Mucosa of stomach (tissue), 1 donor: ENCODE measurements around the gene PLA2G4A.

ENCODE experiments used
- H3K27me3 ChIP-seq: one replicate; pipeline ENCODE4 v1.7.0; 2013; ENCODE audit warnings: mild to moderate bottlenecking, low read length; ENCODE audit not compliant: control insufficient read depth, insufficient read depth
- H3K36me3 ChIP-seq: one replicate; pipeline ENCODE4 v1.7.0; 2013; ENCODE audit warnings: low read length; ENCODE audit not compliant: control insufficient read depth, insufficient read depth
- H3K4me1 ChIP-seq: one replicate; pipeline ENCODE4 v1.7.0; 2013; ENCODE audit warnings: mild to moderate bottlenecking, low read length; ENCODE audit not compliant: control insufficient read depth, insufficient read depth
- H3K4me3 ChIP-seq: one replicate; pipeline ENCODE4 v1.7.0; 2013; ENCODE audit warnings: low read length
- H3K9ac ChIP-seq: one replicate; pipeline ENCODE4 v1.7.0; 2013; ENCODE audit warnings: mild to moderate bottlenecking, low read length, moderate library complexity
- H3K9me3 ChIP-seq: one replicate; pipeline ENCODE4 v1.7.0; 2013; ENCODE audit warnings: mild to moderate bottlenecking, low read length, moderate library complexity; ENCODE audit not compliant: control insufficient read depth
- donor health status: Pancreatic carcinoma.

Gene PLA2G4A

GRCh38 chr1:186882372-186883134 lies 53.8 kb downstream of the PLA2G4A start:
- Histone ChIP-seq H3K9ac (no peak overlapping the region), H3K9me3 (no peaks in the 10 kb centered on the region), H3K27me3 (no peaks in the 10 kb centered on the region), H3K4me1 (no peaks in the 10 kb centered on the region), H3K36me3 (no peaks in the 10 kb centered on the region), H3K4me3 (no peak overlapping the region)

DNA sequence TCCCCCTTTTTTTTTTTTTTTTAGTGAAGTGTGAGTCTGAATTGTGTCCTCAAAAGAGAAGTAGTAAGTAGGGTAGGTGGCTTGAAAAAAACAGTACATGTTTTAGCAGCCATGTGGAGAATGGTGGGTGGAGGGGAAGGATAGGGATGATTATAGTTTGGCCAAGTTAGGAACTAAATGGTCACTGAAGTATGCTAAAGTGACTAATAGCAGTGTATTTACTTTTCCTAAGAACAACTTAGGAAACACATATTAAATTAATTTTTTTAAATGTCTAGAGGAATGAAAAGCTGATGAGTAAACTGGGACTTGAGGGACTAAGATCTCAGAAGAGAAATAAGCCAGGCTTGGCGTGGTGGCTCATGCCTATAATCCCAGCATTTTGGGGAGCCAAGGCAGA lies 55.5 kb downstream of the PLA2G4A start:
- no peaks in the 10 kb centered on the region for H3K36me3 ChIP-seq
- no peaks in the 10 kb centered on the region for H3K4me1 ChIP-seq
- H3K27me3 ChIP-seq = no peaks in the 10 kb centered on the region
- H3K9ac ChIP-seq = no peak overlapping the region
- no peak overlapping the region for H3K4me3 ChIP-seq
- H3K9me3 ChIP-seq = no peaks in the 10 kb centered on the region

DNA sequence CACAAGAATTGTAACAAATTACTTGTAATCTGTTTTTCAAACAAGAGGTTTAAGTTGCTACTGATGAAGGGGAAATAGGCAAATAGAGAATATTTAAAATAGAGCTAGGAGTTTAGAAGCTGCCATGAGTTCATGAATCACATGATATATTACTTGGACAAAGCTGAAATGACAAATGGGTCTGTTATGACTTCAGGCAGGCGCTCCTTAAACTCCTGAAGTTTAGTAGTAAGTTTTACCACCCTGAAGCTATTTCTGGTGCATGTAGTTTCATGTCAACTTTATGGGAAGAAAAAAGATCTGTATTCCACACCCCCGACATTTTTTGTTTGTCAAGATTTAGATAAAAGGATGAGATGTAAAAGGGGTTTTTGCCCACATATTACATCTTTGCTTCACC lies 58.5 kb downstream of the PLA2G4A start:
- Histone ChIP-seq H3K9me3 (no peaks in the 10 kb centered on the region), H3K36me3 (no peaks in the 10 kb centered on the region), H3K4me1 (no peaks in the 10 kb centered on the region), H3K9ac (no peak overlapping the region), H3K27me3 (no peaks in the 10 kb centered on the region), H3K4me3 (no peak overlapping the region)

- no peak overlapping the region for H3K4me3 ChIP-seq
- no peak overlapping the region for H3K9ac ChIP-seq
- H3K4me1 ChIP-seq = no peaks in the 10 kb centered on the region
These were observed 59.6 kb downstream of the PLA2G4A start for GRCh38 chr1:186888367-186888766.

DNA sequence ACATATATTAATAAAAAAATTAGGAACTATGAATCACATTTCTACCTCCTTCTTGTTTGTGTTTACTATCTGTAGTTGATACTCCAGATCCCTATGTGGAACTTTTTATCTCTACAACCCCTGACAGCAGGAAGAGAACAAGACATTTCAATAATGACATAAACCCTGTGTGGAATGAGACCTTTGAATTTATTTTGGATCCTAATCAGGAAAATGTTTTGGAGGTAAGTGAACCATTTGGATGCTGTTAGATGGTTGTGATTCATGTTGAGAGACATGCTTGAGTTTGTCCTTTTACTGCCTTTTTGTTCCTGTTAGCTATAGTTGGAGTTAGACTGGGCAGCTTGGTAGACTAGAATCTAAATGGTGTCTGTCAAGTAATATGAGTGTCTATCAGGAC lies 64.2 kb downstream of the PLA2G4A start:
- Histone ChIP-seq H3K36me3 (no peaks in the 10 kb centered on the region), H3K4me3 (no peak overlapping the region), H3K4me1 (no peaks in the 10 kb centered on the region), H3K9me3 (no peaks in the 10 kb centered on the region), H3K27me3 (no peaks in the 10 kb centered on the region), H3K9ac (no peak overlapping the region)

More at GRCh38 chr1:186888367-186888766, 59.6 kb downstream of the PLA2G4A start:
- Histone ChIP-seq H3K36me3 (no peaks in the 10 kb centered on the region), H3K9me3 (no peaks in the 10 kb centered on the region), H3K27me3 (no peaks in the 10 kb centered on the region)

GRCh38 chr1:186894415-186894814 lies 65.7 kb downstream of the PLA2G4A start:
- Histone ChIP-seq H3K9me3 (no peaks in the 10 kb centered on the region), H3K9ac (no peak overlapping the region), H3K36me3 (no peaks in the 10 kb centered on the region), H3K4me1 (no peaks in the 10 kb centered on the region), H3K4me3 (no peak overlapping the region), H3K27me3 (no peaks in the 10 kb centered on the region)

GRCh38 chr1:186896211-186896610 lies 67.5 kb downstream of the PLA2G4A start:
- Histone ChIP-seq H3K4me3 (no peak overlapping the region), H3K27me3 (no peaks in the 10 kb centered on the region), H3K9ac (no peak overlapping the region), H3K9me3 (no peaks in the 10 kb centered on the region), H3K36me3 (no peaks in the 10 kb centered on the region), H3K4me1 (no peaks in the 10 kb centered on the region)

DNA sequence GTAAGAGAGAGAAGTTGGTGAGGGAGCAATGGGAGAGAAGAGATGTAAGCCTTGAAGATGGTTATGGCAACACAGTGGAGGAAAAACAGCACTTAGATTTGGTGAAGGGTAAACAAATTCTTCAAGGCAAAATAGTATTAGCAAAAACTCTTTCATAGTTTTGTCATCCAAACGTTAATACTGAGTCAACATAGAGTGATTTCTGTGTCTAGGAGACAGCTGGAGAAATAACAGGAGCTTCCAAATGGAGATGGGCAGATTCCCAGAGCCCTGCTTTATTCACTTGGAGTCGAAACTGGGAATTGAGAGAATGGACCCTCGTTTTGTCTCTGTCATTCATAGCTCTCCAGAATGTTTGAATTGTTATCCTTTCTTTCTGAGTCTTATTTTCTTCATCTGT lies 68.3 kb downstream of the PLA2G4A start:
- H3K27me3 ChIP-seq = no peaks in the 10 kb centered on the region
- no peak overlapping the region for H3K9ac ChIP-seq
- H3K4me3 ChIP-seq = no peak overlapping the region
- no peaks in the 10 kb centered on the region for H3K9me3 ChIP-seq
- no peaks in the 10 kb centered on the region for H3K4me1 ChIP-seq
- H3K36me3 ChIP-seq = no peaks in the 10 kb centered on the region

DNA sequence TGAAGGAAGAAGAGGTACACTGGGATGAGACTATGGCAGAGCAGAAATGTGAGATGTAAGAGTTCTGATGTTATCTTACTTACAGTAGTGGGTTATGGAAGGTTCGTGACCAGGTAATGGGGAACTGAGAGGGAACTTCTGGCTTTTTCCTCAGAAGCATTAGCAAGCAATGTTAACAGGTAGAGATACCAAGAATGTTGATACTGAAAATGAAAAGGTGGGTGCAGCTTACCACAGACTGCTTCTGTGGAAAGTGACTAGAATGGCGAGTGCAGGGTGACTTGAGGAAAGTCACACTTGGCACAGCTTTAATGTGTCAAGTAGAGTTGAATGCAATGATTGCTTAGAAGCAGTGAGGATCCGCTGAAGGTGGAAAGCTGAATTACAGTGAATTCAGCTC lies 70.8 kb downstream of the PLA2G4A start:
- Histone ChIP-seq H3K4me1 (peaks cover 8% of the 10 kb centered on the region), H3K36me3 (no peaks in the 10 kb centered on the region), H3K9ac (no peak overlapping the region), H3K4me3 (no peak overlapping the region), H3K9me3 (no peaks in the 10 kb centered on the region), H3K27me3 (no peaks in the 10 kb centered on the region)

DNA sequence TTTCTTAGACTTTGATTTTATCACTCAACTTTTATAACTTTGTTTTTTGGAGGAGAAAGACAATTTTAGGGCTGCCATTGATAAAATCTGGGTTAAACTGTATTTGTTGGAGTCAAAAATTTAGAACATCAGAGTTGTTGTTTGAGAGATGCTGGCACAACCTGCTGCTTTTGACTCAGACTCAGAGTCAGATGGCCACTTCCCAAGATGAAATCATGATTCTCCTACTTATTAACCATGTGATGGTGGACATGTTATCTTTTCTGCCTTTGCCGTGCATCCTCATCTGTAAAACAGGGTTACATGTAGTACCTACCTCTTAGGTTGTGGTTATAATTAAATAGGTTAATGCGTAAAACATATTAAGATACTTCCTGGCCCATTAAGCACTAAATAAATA lies 71.2 kb downstream of the PLA2G4A start:
- no peaks in the 10 kb centered on the region for H3K27me3 ChIP-seq
- H3K36me3 ChIP-seq = no peaks in the 10 kb centered on the region
- H3K9me3 ChIP-seq = no peaks in the 10 kb centered on the region
- H3K4me3 ChIP-seq = no peak overlapping the region
- H3K4me1 ChIP-seq = peaks cover 8% of the 10 kb centered on the region
- H3K9ac ChIP-seq = no peak overlapping the region

DNA sequence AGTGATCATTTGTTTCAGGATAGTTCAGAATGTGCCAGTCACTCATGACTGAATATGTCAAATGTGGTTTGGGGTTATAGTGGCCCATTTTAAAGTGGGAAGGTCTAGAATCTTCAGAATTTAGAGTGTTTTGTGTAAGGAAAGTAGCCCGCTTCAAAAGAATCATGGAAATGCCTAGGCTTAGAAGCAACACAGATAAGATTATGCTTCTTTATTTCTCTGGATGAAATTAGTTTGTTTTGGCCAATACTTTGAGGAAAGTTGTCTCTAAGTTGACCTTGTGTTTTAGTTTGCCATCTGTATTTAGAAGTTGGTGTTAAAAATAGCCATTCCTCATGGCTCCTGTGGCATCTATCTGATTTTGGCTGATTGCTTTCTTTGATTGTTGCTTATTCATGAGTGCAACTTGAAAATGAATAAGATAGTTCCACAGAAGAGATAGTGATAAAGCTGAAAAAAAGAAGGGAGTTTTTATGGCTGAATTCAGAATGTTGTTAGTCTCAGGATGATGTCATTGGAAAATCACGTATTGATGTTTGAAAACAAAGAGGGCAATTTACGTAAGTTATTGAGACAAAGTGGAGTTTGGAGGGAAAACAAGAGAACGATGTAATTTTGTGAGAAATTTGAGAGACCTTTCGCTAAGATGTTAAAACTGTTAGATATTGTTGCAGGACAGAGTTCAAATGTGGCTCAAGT lies 71.9 kb downstream of the PLA2G4A start:
- H3K9ac ChIP-seq = no peak overlapping the region
- no peaks in the 10 kb centered on the region for H3K27me3 ChIP-seq
- peaks cover 8% of the 10 kb centered on the region for H3K4me1 ChIP-seq
- no peak overlapping the region for H3K4me3 ChIP-seq
- H3K36me3 ChIP-seq = no peaks in the 10 kb centered on the region
- H3K9me3 ChIP-seq = no peaks in the 10 kb centered on the region

DNA sequence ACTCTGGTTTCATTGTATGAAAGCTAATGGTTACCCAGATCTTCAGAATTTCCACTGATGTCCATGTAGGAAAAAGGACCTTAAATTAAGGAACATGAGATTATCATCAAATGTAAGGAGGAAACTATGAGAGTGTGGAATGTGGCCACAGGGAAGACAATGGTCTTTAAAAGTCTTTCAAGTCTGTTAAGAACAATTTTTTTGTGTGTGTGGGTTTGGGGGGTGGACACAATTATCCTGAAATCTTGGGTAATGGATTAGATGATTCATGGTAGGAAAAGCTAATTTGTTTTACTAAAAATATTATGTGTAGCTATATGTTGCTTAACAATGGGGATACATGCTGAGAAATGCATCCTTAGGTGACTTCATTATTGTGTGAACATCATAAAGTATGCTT lies 72.9 kb downstream of the PLA2G4A start:
- Histone ChIP-seq H3K36me3 (no peaks in the 10 kb centered on the region), H3K9me3 (no peaks in the 10 kb centered on the region), H3K27me3 (no peaks in the 10 kb centered on the region), H3K4me1 (peaks cover 8% of the 10 kb centered on the region), H3K4me3 (no peak overlapping the region), H3K9ac (no peak overlapping the region)
